CD8-positive, alpha-beta memory T cell (primary cell): ENCODE data around the gene TMED4. TPM values are rescaled to one million over a fixed set of nuclear protein-coding genes. Genes with fewer than 3 reads are reported as not detected.

Experiments used
- CTCF ChIA-PET: fragments of 350-600 bp; sonication (Branson Sonifier 250); formaldehyde crosslinking; loops from one replicate; lab custom pipeline; 2021; ENCODE audit warnings: antibody characterized with exemption; lab: Charles Lee
- POLR2A ChIA-PET: fragments of 350-600 bp; sonication (Branson Sonifier 250); formaldehyde crosslinking; loops from one replicate; lab custom pipeline; 2021; ENCODE audit warnings: antibody characterized with exemption; lab: Charles Lee
- DNase-seq, 5 donors: peaks; one replicate each; pipeline versions ENCODE4 v3.0.0 to v3.0.0-alpha.2; 2020 to 2022; ENCODE audit warnings: mixed read lengths in 1 of 5
- H3K27ac ChIP-seq: one replicate; pipeline ENCODE4 v1.7.0; 2013; ENCODE audit warnings: low read depth, mild to moderate bottlenecking, low read length, moderate library complexity
- H3K27me3 ChIP-seq: 2 replicates; pipeline ENCODE4 v1.7.0; 2013; ENCODE audit warnings: low read length, mild to moderate bottlenecking; ENCODE audit not compliant: insufficient read depth, poor library complexity, severe bottlenecking
- H3K36me3 ChIP-seq: 2 replicates; pipeline ENCODE4 v1.7.0; 2013; ENCODE audit warnings: mild to moderate bottlenecking, low read length, moderate library complexity; ENCODE audit not compliant: insufficient read depth
- H3K4me1 ChIP-seq: 2 replicates; pipeline ENCODE4 v1.7.0; 2013; ENCODE audit warnings: mild to moderate bottlenecking, low read length, moderate library complexity; ENCODE audit not compliant: insufficient read depth
- H3K4me3 ChIP-seq: 2 replicates; pipeline ENCODE4 v1.7.0; 2013; ENCODE audit warnings: mild to moderate bottlenecking, low read length
- H3K9me3 ChIP-seq: 2 replicates; pipeline ENCODE4 v1.7.0; 2013; ENCODE audit warnings: mild to moderate bottlenecking, low read length
- H3K27ac Mint-ChIP-seq, 8 donors: one replicate each; pipeline ENCODE4 v1.8.0; 2020 to 2021; ENCODE audit warnings: mixed read lengths in 8 of 8, mild to moderate bottlenecking in 6 of 8, inconsistent platforms in 3 of 8, moderate library complexity in 3 of 8
- H3K27me3 Mint-ChIP-seq, 2 donors: one replicate each; pipeline ENCODE4 v1.8.0; 2020 to 2021; ENCODE audit warnings: mixed read lengths in 2 of 2, mild to moderate bottlenecking in 1 of 2, moderate library complexity in 1 of 2
- H3K36me3 Mint-ChIP-seq, 3 donors: one replicate each; pipeline ENCODE4 v1.8.0; 2020 to 2021; ENCODE audit warnings: mixed read lengths in 3 of 3, inconsistent platforms in 1 of 3, mild to moderate bottlenecking in 1 of 3
- H3K4me1 Mint-ChIP-seq, 3 donors: one replicate each; pipeline ENCODE4 v1.8.0; 2020 to 2021; ENCODE audit warnings: mixed read lengths in 3 of 3, inconsistent platforms in 1 of 3, mild to moderate bottlenecking in 1 of 3
- H3K4me3 Mint-ChIP-seq, 7 donors: one replicate each; pipeline ENCODE4 v1.8.0; 2020 to 2021; ENCODE audit warnings: mixed read lengths in 7 of 7, mild to moderate bottlenecking in 6 of 7, moderate library complexity in 4 of 7, inconsistent platforms in 2 of 7
- H3K9me3 Mint-ChIP-seq, 5 donors: one replicate each; pipeline ENCODE4 v1.8.0; 2020 to 2022; ENCODE audit warnings: mixed read lengths in 5 of 5, mild to moderate bottlenecking in 3 of 5, moderate library complexity in 2 of 5, inconsistent platforms in 1 of 5
- polyA plus RNA-seq: library from polyadenylated mRNA; unstranded; fragments of 300-500 nt; fragmentation: Illumina TruSeq; gene quantifications from one replicate; pipeline ENCODE4 v1.2.3, GENCODE V29; 2021
- total RNA-seq, 2 experiments: library from RNA; stranded (reverse); gene quantifications; one replicate each; pipeline ENCODE4 v1.2.3, GENCODE V29; 2021

Gene TMED4
- total and polyA plus RNA-seq, 3 experiments from 2014 or later, result 78.8 to 84.3 (median 80.5) TPM

DNA sequence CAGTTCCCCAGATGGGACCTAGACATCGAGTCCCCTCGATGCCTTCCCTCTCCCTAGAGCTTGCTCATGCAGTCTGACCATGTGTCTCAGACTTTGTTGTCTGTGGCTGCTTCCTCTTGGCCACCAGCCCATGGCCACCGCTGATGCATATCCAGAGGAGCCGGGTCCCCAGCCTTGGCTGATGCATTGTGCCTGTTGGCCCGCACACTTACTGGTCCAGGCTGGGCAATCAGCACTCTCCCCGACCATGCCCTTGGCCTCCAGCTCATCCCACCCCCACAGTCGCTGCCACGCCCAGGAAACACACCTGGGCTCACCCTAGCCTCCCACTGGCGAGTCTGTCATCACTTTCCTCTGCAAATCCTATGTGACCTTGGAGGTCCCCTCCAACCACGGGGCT lies 51.0 kb downstream of the TMED4 start:
- ChIA-PET CTCF (no interaction called here), POLR2A (no interaction called here)
- no peaks in the 10 kb centered on the region for H3K9me3 ChIP-seq
- H3K27me3 ChIP-seq, result no peaks in the 10 kb centered on the region
- H3K4me1 ChIP-seq, result no peaks in the 10 kb centered on the region
- H3K4me1 Mint-ChIP-seq, result no peaks in the 10 kb centered on the region
- peaks cover 0 to 2% of the 10 kb centered on the region in 2 donors for H3K27me3 Mint-ChIP-seq
- DNase-seq, result no peak
- peaks cover 0 to 11% (median 6%) of the 10 kb centered on the region in 5 donors for H3K9me3 Mint-ChIP-seq
- H3K4me3 Mint-ChIP-seq, result no peak overlapping the region
- H3K4me3 ChIP-seq, result no peak overlapping the region
- peaks cover 0 to 2% (median 0%) of the 10 kb centered on the region in 3 donors for H3K36me3 Mint-ChIP-seq
- H3K36me3 ChIP-seq, result no peaks in the 10 kb centered on the region
- H3K27ac ChIP-seq, result no peak overlapping the region
- H3K27ac Mint-ChIP-seq, result peak overlapping the region in 1 of 8 donors; percentile 60

Other genes starting within 250 kb of the TMED4 start
- gene NUDCD3, start 91.6 kb downstream of the TMED4 start, total RNA-seq, result 10 to 100 TPM; 98.8 to 99.5 TPM
- 72.0 TPM for gene NUDCD3, start 91.6 kb downstream of the TMED4 start, polyA plus RNA-seq
- gene NPC1L1, start 40.9 kb downstream of the TMED4 start, total RNA-seq, result not detected
- not detected for gene NPC1L1, start 40.9 kb downstream of the TMED4 start, polyA plus RNA-seq
- gene DDX56, start 8.3 kb downstream of the TMED4 start, total RNA-seq, result 100 to 1,000 TPM; 148 to 158 TPM
- 36.0 TPM for gene DDX56, start 8.3 kb downstream of the TMED4 start, polyA plus RNA-seq
- 10 to 100 TPM; 92.8 to 93.8 TPM for gene OGDH, start 24.4 kb upstream of the TMED4 start, total RNA-seq
- gene OGDH, start 24.4 kb upstream of the TMED4 start, polyA plus RNA-seq, result 58.3 TPM
- 100 to 1,000 TPM; 119 to 122 TPM for gene ZMIZ2, start 166.6 kb upstream of the TMED4 start, total RNA-seq
- gene ZMIZ2, start 166.6 kb upstream of the TMED4 start, polyA plus RNA-seq, result 9.8 TPM
- gene PPIA, start 214.4 kb upstream of the TMED4 start, total RNA-seq, result 1,000 to 10,000 TPM; 3,369 to 3,448 TPM
- 3,693 TPM for gene PPIA, start 214.4 kb upstream of the TMED4 start, polyA plus RNA-seq